C4-2B (cell line): ENCODE data around the gene NVL.

ENCODE experiments used
- H3K27ac ChIP-seq: fragments of 450-650 bp; 2 replicates; pipeline ENCODE4 v1.5.1; 2017
- CTCF ChIP-seq: fragments of 450-650 bp; conservative IDR thresholded peaks from 2 replicates; pipeline ENCODE4 v1.5.1; 2017; ENCODE audit warnings: mild to moderate bottlenecking
- ZFX ChIP-seq: fragments of 450-650 bp; IDR thresholded peaks from 2 replicates; pipeline ENCODE4 v1.6.1; 2017

Gene NVL

GRCh38 chr1:224289396-224289795 lies 40.6 kb downstream of the NVL start:
- TF ChIP-seq ZFX (no peak), CTCF (no peak)
- H3K27ac ChIP-seq, result no peak overlapping the region; the same call in 1 of the 2 replicates

- no peak overlapping the region for H3K27ac ChIP-seq
- TF ChIP-seq CTCF, result no peak
- TF ChIP-seq ZFX, result no peak
Observed at GRCh38 chr1:224287714-224288113, 42.3 kb downstream of the NVL start.

- H3K27ac ChIP-seq, result peak overlapping the region; percentile 66
- TF ChIP-seq CTCF (no peak), ZFX (no peak)
Observed at GRCh38 chr1:224282140-224282539, 47.8 kb downstream of the NVL start.

GRCh38 chr1:224276771-224277487 lies 53.0 kb downstream of the NVL start:
- TF ChIP-seq ZFX (no peak), CTCF (no peak)
- peak overlapping the region; percentile 100 for H3K27ac ChIP-seq

DNA sequence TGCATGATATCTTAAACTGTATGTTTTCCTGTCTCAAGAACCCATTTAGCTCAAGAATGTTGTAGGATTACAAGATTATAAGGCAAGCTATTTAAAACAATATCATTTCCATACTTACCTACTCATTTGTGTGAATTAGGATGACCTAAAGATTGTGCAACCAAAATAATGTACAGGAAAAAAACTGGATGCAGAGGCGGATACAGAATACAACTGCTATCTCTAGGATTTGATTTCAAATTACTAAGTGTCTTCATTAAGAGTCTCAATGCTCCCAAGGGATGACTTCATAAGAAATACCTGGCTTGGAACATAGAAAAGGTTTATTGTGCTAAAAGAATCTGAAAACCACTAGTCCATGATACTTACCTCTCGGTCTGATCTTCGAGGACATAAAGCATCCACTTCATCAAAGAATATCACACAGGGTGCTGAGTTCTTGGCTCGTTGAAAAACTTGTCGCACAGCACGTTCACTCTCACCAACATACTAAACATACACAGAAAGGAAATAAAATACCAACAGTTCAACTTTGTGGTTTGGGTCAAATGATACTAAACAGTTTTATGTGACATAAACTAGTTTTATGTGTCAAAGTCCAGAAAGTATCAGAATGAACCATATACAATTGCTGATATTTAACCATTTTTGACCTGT lies 54.9 kb downstream of the NVL start:
- no peak for TF ChIP-seq CTCF
- TF ChIP-seq ZFX, result no peak

DNA sequence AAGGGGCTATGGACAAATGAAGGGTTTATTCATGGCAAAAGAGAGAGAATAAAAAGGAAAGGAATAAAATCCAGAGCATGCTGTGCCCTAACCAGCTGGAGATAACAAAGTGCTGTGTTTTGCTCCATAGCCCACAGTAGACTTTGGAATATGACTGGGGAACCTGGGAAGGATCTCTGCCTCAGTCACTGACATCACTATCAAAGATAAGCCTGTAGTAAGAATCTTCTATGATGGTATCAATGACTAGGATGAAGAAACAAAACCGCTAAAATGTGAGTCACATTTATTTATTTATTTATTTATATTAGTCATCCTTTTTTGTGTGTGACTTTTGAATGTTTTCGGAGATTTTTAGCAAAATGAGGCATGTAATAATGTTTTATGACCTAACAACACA lies 56.3 kb downstream of the NVL start:
- TF ChIP-seq CTCF, result no peak
- TF ChIP-seq ZFX, result no peak
- no peak overlapping the region for H3K27ac ChIP-seq

More for the DNA sequence above, 54.9 kb downstream of the NVL start:
- no peak overlapping the region for H3K27ac ChIP-seq

- TF ChIP-seq CTCF (no peak), ZFX (no peak)
- H3K27ac ChIP-seq, result no peak overlapping the region; the same call in 1 of the 2 replicates
Observed at GRCh38 chr1:224271106-224271505, 58.9 kb downstream of the NVL start.
